Measurements from ENCODE around the gene PTPRT.

DNA sequence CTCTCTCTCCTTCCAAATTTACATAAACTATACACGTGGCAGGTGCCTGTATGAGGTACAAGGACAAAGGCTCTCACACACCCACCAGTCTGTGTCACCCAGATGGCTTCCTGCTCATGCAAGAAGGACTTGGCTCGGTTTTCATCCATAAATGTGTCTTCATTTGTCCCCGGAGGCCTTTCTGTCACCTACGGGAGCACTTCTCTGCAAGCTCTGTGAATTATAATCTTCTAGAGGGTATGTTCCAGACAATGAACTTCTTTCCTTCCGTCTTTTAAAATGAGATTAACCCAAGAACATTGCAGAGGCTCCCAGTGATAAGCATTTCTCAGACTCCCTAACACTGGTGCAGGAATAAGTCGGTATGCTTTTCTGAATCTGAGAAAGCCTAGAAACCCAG is 123.6 kb downstream of the PTPRT start:
- TF ChIP-seq, protein P1, sequence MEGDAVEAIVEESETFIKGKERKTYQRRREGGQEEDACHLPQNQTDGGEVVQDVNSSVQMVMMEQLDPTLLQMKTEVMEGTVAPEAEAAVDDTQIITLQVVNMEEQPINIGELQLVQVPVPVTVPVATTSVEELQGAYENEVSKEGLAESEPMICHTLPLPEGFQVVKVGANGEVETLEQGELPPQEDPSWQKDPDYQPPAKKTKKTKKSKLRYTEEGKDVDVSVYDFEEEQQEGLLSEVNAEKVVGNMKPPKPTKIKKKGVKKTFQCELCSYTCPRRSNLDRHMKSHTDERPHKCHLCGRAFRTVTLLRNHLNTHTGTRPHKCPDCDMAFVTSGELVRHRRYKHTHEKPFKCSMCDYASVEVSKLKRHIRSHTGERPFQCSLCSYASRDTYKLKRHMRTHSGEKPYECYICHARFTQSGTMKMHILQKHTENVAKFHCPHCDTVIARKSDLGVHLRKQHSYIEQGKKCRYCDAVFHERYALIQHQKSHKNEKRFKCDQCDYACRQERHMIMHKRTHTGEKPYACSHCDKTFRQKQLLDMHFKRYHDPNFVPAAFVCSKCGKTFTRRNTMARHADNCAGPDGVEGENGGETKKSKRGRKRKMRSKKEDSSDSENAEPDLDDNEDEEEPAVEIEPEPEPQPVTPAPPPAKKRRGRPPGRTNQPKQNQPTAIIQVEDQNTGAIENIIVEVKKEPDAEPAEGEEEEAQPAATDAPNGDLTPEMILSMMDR (IDR thresholded peaks at IDR 0.05), result no peak
- TF ChIP-seq POLR2A (IDR thresholded peaks at IDR 0.05), result no peak
- no peak for TF ChIP-seq EP300 (IDR thresholded peaks at IDR 0.05)

Data from suprapubic skin (tissue), 3 donors.